Type B pancreatic cell (in vitro differentiated cells): ENCODE measurements around the gene CCDC18. TPM values are rescaled to one million over a fixed set of nuclear protein-coding genes. Genes with fewer than 3 reads are reported as not detected.

Experiments used
- DNase-seq: peaks from one replicate; pipeline ENCODE4 v3.0.0; 2021; ENCODE audit warnings: mixed read lengths; ENCODE audit not compliant: unreplicated experiment; ENCODE audit errors: extremely low spot score
- H3K27ac Mint-ChIP-seq: 2 replicates; pipeline ENCODE4 v1.8.0; 2021; ENCODE audit warnings: mild to moderate bottlenecking, mixed read lengths
- H3K27me3 Mint-ChIP-seq: 2 replicates; pipeline ENCODE4 v1.8.0; 2021; ENCODE audit warnings: mixed read lengths
- H3K36me3 Mint-ChIP-seq: 2 replicates; pipeline ENCODE4 v1.8.0; 2021; ENCODE audit warnings: mixed read lengths
- H3K4me1 Mint-ChIP-seq: one replicate; pipeline ENCODE4 v1.8.0; 2021; ENCODE audit warnings: mixed read lengths; ENCODE audit not compliant: unreplicated experiment
- H3K4me3 Mint-ChIP-seq: 2 replicates; pipeline ENCODE4 v1.8.0; 2021; ENCODE audit warnings: mild to moderate bottlenecking, mixed read lengths
- H3K9me3 Mint-ChIP-seq: 2 replicates; pipeline ENCODE4 v1.8.0; 2021; ENCODE audit warnings: mixed read lengths
- CTCF ChIP-seq: fragments of 200-600 bp; sonication (generic); conservative IDR thresholded peaks from 2 replicates; pipeline ENCODE4 v1.5.0; 2021; ENCODE audit warnings: antibody characterized with exemption, mild to moderate bottlenecking
- total RNA-seq: library from RNA; stranded (reverse); gene quantifications from 2 replicates; pipeline ENCODE4 v1.2.1, GENCODE V29; 2021; ENCODE audit warnings: low replicate concordance

The CCDC18 gene
- total RNA-seq, 1 donor from 2014 or later, result 13.3 TPM

DNA sequence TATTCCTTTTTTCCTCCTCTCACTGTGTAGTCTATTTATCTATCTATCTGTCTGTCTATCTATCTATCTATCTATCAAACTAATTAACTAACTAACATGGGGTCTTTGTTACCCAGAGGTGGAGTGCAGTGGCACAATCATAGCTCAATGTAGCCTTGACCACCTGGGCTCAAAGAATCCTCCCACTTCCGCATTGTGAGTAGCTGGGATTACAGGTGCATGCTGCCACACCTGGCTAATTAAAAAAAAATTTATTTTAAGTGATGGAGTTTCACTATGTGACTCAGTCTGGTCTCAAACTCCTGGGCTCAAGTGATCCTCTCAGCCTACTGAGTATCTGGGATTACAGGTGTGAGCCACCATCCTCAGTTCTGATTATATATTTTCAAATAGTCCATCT lies 71.4 kb downstream of the CCDC18 start:
- H3K4me3 Mint-ChIP-seq, result no peak overlapping the region
- H3K27me3 Mint-ChIP-seq, result no peaks in the 10 kb centered on the region
- no peak for DNase-seq
- peaks cover 19% of the 10 kb centered on the region for H3K36me3 Mint-ChIP-seq
- no peak for TF ChIP-seq CTCF
- no peak overlapping the region for H3K27ac Mint-ChIP-seq
- H3K4me1 Mint-ChIP-seq, result no peaks in the 10 kb centered on the region
- H3K9me3 Mint-ChIP-seq, result no peaks in the 10 kb centered on the region

GRCh38 chr1:93252598-93252997 lies 72.1 kb downstream of the CCDC18 start:
- H3K27ac Mint-ChIP-seq, result no peak overlapping the region
- H3K36me3 Mint-ChIP-seq, result peaks cover 19% of the 10 kb centered on the region
- H3K27me3 Mint-ChIP-seq, result no peaks in the 10 kb centered on the region
- H3K4me1 Mint-ChIP-seq, result no peaks in the 10 kb centered on the region
- no peaks in the 10 kb centered on the region for H3K9me3 Mint-ChIP-seq
- H3K4me3 Mint-ChIP-seq, result no peak overlapping the region
- TF ChIP-seq CTCF, result no peak
- DNase-seq, result no peak

- Mint-ChIP-seq H3K27me3 (no peaks in the 10 kb centered on the region), H3K36me3 (peaks cover 19% of the 10 kb centered on the region), H3K4me1 (no peaks in the 10 kb centered on the region), H3K27ac (no peak overlapping the region), H3K9me3 (no peaks in the 10 kb centered on the region), H3K4me3 (no peak overlapping the region)
- DNase-seq, result no peak
- TF ChIP-seq CTCF, result no peak
Observed at GRCh38 chr1:93253516-93253915, 73.0 kb downstream of the CCDC18 start.

DNA sequence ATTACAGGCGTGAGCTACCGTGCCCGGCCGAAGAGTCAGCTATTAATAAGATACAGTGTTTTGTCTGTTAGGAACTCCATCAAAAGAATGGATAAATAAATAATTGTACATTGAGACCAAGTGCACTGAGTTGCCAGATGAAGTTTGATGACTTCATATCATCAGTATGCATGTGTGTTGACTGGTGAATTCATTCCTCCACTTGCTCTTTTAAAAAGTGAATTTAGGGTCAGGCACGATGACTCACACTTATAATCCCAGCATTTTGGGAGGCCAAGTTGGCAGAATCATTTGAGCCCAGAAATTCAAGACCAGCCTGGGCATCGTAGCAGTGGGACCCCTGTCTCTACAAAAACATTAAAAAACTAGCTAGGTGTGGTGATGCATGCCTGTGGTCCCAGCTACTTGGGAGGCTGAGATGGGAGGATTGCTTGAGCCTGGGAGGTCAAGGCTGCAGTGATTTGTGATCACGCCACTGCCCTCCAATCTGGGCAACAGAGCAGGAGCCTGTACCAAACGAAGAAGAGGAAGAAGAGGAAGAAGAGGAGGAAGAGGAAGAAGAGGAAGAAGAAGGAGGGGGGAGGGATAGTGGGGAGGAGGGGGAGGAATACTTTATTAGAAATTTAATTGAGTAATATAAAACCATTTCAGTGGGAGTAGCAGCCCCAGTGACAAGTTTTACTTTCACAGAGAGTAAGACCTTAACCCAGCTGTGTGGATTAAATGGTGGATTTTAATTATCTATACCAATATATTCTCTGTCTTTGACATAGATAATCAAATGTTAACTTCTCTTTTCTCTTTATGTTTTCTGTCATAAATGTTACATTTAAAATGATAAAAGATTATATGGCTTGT lies 74.9 kb downstream of the CCDC18 start:
- TF ChIP-seq CTCF, result no peak
- Mint-ChIP-seq H3K27ac (no peak overlapping the region), H3K9me3 (no peaks in the 10 kb centered on the region), H3K4me3 (no peak overlapping the region), H3K36me3 (peaks cover 14% of the 10 kb centered on the region), H3K4me1 (no peaks in the 10 kb centered on the region), H3K27me3 (no peaks in the 10 kb centered on the region)
- DNase-seq, result no peak

DNA sequence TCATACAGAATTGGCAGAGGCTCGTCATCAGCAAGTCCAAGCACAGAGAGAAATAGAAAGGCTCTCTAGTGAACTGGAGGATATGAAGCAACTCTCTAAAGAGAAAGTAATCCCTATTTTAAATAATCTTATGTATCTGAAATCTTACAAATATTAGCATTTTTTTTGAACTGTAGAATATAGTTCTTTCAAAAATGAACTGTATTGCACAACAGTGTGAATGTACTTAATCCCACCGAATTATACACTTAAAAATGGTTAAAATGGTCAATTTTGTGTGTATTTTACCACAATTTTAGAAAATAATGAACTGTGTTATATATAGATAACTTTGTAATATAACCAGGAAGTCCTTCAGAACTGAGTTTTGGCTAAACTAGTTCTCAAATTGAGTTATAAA lies 75.9 kb downstream of the CCDC18 start:
- Mint-ChIP-seq H3K4me3 (no peak overlapping the region), H3K27ac (no peak overlapping the region), H3K36me3 (peaks cover 17% of the 10 kb centered on the region), H3K4me1 (no peaks in the 10 kb centered on the region), H3K27me3 (no peaks in the 10 kb centered on the region), H3K9me3 (no peaks in the 10 kb centered on the region)
- TF ChIP-seq CTCF, result no peak
- DNase-seq, result no peak
